GM18867 (cell line): ENCODE measurements around the gene RALGAPA2.
"Not testable (repeated sequence)": the region's sequence is repeated elsewhere in the genome, so short reads cannot be mapped to it uniquely, and the experiment has no call there.

Experiments used
- ATAC-seq: cut with Tn5 transposase; IDR thresholded peaks from one replicate; pipeline ENCODE4 v1.9.1; 2021; ENCODE audit warnings: mild to moderate bottlenecking, moderate library complexity; ENCODE audit not compliant: unreplicated experiment

The RALGAPA2 gene

DNA sequence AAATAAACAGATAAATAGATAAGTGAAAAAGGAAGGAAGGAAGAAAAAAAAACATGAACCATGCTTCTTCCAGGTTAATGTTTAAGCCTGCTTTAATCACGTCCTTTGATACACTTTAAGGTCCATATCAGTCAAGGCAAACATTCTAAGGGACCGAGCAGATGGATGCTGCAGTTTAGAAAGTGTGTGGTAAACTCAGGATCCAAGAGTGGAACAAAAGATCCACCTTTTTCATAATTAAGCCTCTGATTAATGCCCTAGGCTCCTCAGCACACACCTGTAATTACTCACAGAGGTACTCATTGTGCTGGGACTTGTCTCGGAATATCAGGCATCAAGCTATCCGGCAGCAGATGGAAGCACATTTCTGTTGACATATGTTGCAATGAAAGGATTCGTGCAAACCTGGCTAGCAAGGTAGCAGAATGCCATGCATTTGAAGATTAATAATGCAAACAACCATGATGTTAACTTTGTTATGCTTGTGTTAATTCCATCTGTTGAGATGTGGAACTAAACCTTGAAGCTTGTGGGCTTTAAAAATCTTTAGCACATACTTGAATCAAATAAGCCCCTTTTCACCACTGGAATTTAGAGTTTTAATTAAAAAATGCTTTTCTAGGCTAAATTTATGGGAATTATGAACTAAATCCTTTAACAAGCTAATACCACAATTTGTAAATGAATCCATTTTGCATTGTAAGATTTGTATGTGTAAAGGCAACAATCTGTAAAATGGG lies 163.7 kb downstream of the RALGAPA2 start:
- no peak for ATAC-seq

DNA sequence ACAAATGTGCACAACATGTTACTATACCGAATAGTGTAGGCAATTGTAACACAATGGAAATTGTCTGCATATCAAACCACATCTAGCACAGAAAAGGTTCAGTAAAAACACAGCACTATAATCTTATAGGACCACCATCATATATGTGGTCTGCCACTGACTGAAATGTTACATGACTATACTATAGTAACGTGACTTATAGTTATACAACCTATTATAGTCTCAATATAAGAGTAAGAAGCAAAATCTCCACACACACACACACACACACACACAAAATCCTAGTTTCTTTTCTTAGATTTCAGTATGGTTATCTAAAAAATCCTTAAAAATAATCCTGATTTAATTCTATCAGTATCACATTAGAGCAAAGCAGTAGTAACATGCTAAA lies 164.6 kb downstream of the RALGAPA2 start:
- no peak for ATAC-seq

GRCh38 chr20:20547221-20547875 lies 165.1 kb downstream of the RALGAPA2 start:
- no peak for ATAC-seq

DNA sequence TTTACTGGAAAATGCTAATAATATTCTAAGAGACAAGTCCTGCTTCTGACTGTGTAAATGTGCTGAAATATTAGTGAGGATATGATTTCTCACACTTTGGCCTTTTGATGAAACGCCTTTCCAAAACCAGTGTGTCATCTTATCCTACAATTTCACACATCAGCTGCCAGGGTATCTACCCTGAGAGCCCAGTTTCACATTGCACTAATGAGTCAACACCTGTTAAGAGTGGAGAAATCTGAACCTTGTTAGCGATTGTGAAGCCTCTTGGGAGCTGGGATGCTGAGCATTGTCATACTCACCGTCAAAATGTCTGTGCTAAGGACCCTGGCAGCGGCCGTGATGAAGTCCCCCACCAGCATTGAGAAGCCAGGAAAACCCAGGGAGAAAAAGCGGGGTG lies 166.0 kb downstream of the RALGAPA2 start:
- ATAC-seq, result no peak

GRCh38 chr20:20543348-20543747 lies 169.1 kb downstream of the RALGAPA2 start:
- ATAC-seq, result not testable (repeated sequence)

- ATAC-seq, result no peak
These were observed 176.1 kb downstream of the RALGAPA2 start for GRCh38 chr20:20536240-20536933.

DNA sequence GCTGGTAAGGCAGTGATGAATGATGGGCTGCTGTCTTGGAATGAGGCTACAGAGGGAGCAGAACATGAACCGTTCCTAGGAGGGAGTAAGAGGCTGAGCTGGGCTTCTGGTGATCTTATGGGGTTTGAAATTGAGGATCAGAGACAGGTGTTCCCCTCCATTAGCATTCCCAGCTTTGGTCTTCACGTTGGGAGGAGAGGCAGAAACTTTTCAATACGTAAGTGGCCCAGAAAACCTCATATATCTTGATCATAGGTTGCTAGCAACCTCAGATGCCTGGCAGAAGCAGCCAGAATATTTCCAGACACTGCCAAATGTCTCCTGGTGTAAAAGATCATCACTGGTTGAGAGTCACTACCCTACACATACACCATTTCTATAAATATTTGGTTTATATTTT lies 177.4 kb downstream of the RALGAPA2 start:
- no peak for ATAC-seq

GRCh38 chr20:20531283-20531682 lies 181.2 kb downstream of the RALGAPA2 start:
- no peak for ATAC-seq

- no peak for ATAC-seq
These were observed 181.9 kb downstream of the RALGAPA2 start for GRCh38 chr20:20530428-20531151.

DNA sequence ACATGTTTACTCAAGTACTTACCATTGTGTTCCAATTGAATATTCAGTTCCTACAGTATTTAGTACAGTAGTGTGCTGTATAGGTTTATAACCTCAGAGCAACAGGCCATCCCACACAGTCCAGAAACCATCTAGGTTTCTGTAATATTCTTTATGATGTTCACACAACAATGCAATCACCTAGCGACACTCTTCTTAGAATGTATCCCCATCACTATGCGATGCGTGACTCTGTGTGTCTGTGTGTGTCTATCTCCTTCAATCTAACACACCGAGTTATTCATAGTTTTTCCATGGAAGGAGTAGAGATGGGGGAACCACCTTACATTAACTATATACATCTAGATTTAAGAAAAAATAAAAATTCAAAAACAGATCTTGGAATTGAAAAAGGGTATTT lies 182.8 kb downstream of the RALGAPA2 start:
- ATAC-seq, result no peak

DNA sequence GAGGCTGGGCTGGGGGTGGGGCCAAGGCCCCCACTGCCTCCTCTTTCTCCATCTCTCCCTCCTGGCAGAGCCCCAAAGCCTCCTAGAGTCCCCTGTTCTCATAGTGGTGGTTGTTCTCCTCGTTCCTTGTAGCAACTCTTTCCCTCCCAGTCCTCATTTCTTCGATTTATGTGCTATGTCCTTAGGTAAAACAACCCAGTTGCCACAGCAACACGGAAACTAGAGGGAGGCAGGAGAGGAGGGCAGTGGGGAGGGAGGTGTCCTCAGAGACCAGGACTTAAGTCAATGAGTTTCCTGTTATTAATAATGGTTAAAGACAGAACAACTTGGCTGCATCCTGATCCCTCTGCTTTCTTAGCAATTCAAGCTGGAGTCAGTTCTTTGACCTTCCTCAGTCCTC lies 183.6 kb downstream of the RALGAPA2 start:
- no peak for ATAC-seq

- ATAC-seq, result no peak
These were observed 184.8 kb downstream of the RALGAPA2 start for GRCh38 chr20:20527661-20528060.

- no peak for ATAC-seq
These were observed 186.7 kb downstream of the RALGAPA2 start for GRCh38 chr20:20525756-20526155.

GRCh38 chr20:20525214-20525613 lies 187.2 kb downstream of the RALGAPA2 start:
- no peak for ATAC-seq

DNA sequence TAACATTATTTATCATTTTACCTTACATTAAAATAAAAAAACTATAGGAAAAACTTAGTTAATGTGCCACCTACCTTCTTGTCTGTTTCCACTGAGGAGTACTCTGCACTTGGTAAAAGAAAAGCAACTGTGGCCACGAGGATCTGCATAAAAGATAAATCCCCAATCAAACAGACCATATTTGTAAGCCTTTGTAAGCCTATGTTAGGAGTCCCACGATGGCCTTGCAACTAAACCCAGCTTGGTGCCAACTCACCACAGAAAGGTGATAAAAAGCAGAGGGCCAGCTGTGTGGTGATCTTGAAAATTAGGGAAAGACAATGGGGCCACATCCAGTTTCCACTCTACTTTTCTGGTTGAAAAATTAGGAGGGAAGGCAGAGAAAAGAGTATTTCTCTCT lies 187.7 kb downstream of the RALGAPA2 start:
- no peak for ATAC-seq

DNA sequence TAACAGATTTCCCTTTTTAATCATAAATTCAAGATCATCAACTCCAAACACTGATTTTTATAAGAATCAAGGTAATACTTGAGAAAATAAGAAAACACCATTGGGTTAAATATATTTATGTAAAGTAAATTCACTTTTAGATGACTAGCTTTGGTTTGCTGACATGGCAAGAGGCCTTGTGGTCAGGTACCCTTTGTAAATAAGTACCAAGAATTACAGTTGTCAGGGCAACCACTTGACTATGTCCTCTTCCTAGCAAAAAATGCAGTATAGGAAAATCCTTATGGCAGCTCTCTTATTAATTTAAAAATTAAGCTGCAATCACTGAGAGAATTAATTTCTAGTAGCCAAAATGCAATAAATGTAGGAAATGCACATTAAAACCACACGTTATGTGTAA lies 190.7 kb downstream of the RALGAPA2 start:
- ATAC-seq, result no peak

GRCh38 chr20:20520776-20521175 lies 191.7 kb downstream of the RALGAPA2 start:
- ATAC-seq, result no peak

- ATAC-seq, result no peak
These were observed 193.2 kb downstream of the RALGAPA2 start for GRCh38 chr20:20519269-20519668.

DNA sequence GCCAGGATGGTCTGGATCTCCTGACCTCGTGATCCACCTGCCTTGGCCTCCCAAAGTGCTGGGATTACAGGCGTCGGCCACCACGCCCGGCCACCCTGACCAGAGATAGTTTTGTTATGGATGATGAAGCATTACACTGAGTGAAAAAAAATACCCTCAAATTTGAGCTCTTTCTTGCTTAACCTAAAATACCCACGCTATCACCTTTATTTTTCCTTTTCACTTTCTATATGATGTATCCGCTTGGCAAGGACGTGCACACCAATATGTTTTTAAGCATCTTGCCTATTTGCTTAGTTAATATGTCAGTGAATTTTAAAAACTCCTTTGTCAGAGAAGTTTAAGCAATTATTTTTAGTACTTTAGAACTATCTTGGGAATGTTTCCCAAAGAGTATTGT lies 194.2 kb downstream of the RALGAPA2 start:
- peak; percentile 74 for ATAC-seq

DNA sequence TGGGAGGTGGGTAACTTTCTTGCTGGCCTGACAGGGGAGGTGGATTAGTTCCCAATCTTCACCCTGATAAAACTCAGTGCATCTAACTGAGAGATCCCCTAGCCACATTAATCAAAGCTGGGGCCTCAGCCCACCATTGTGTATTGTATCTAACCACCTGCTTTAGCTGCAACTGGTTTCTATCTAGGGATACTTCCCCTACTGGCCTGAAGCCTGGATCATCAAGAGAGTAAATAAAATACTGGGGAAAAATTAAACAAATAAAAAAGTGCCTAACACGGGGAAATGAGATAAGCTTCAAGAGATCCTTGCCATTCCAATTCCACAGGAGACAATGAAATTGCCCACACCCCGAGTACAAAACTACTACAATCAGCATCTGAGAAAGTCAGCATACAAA lies 195.1 kb downstream of the RALGAPA2 start:
- ATAC-seq, result no peak

DNA sequence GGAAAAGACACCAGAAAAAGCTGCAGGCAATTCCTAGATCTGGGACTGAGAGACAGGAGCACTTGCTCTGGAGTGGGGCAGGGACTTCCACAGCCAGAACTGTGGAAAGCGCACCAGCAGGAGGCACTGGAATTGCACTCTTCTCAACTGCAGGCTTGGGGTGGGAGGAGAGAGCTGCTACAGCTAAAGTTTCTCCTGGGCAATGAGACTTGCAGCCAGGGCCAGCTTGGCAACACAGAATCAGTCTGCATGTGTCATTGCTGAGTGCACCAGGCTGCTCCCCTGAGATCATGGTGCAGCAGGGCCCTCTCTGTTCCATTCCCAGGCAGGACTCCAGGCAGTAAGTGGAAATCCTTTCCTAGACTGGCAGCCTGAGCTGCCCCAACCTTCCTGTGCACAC lies 198.7 kb downstream of the RALGAPA2 start:
- no peak for ATAC-seq
